ENCODE results near the gene UBASH3A.

Gene UBASH3A

DNA sequence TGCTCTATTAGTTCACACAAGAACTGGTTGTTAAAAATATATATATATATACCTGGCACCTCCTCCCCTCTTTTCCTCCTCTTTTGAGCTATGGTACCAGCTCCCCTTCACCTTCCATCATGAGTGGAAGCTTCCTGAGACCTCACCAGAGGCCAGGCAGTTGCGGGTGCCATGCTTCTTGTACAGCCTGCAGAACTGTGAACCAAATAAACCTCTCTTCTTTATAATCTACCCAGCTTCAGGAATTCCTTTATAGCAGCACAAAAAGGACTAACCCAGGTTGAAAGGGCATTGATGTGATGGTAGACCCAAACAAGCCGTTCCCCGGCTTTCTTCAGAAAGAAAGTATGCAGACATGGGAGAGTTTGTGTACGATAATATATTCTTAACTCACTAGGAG is 77.5 kb downstream of the UBASH3A start:
- no peaks in the 10 kb centered on the region for H3K79me1 ChIP-seq (ENCODE audit: low read depth, low read length)
- H2BK5ac ChIP-seq (ENCODE audit: low read length): no peak overlapping the region
- no CpG with 5 or more reads among the region's 4 CpGs for WGBS, 2 donors (ENCODE audit: extremely low coverage in 2 of 2, insufficient read length in 2 of 2, insufficient replicate concordance in 1 of 2)
- H3K9ac ChIP-seq (ENCODE audit: low read depth, low read length, poor library complexity): no peak overlapping the region
- H2BK12ac ChIP-seq (ENCODE audit: low read length): no peak overlapping the region
- H4K91ac ChIP-seq (ENCODE audit: low read depth, low read length, poor library complexity): no peak overlapping the region
- no peak overlapping the region for H3K27ac ChIP-seq (replicated peaks; ENCODE audit: low read length)
- H3K14ac ChIP-seq (ENCODE audit: low read length): no peak overlapping the region
- H3K23ac ChIP-seq (ENCODE audit: low read depth, low read length, poor library complexity): no peak overlapping the region
- no peak overlapping the region for H3K18ac ChIP-seq (ENCODE audit: low read length)
- H2BK120ac ChIP-seq (ENCODE audit: low read depth, low read length): no peak overlapping the region
- H3K36me3 ChIP-seq (replicated peaks in 1 of 2; ENCODE audit: control insufficient read depth in 2 of 2, insufficient read depth in 2 of 2, low read length in 2 of 2): no peaks in the 10 kb centered on the region
- DNase-seq (ENCODE audit: low spot score): no peak
- H3K4me3 ChIP-seq (ENCODE audit: low read length in 2 of 2): no peak overlapping the region
- no peak overlapping the region for H2AK5ac ChIP-seq (ENCODE audit: low read depth, low read length)
- no peak overlapping the region for H3K4ac ChIP-seq (ENCODE audit: low read length)
- no peak overlapping the region for H2BK15ac ChIP-seq (ENCODE audit: low read length)
- H3K27me3 ChIP-seq (ENCODE audit: control insufficient read depth in 3 of 3, insufficient read depth in 3 of 3, low read depth in 1 of 3, low read length in 3 of 3): peaks cover 0 to 18% (median 0%) of the 10 kb centered on the region in 3 experiments
- no peak overlapping the region for H3K4me2 ChIP-seq (ENCODE audit: insufficient read depth, low read length, poor library complexity, severe bottlenecking)
- no peak overlapping the region for H2AFZ ChIP-seq (ENCODE audit: low read length)
- no peaks in the 10 kb centered on the region for H3K4me1 ChIP-seq (ENCODE audit: control insufficient read depth in 2 of 2, insufficient read depth in 1 of 2, low read depth in 1 of 2, low read length in 2 of 2)
- H4K8ac ChIP-seq (ENCODE audit: low read depth, low read length): no peak overlapping the region
- peaks cover 0 to 2% of the 10 kb centered on the region in 2 donors for H3K9me3 ChIP-seq (replicated peaks in 1 of 2; ENCODE audit: control insufficient read depth in 2 of 2, insufficient read depth in 1 of 2, low read depth in 1 of 2, low read length in 2 of 2)

DNA sequence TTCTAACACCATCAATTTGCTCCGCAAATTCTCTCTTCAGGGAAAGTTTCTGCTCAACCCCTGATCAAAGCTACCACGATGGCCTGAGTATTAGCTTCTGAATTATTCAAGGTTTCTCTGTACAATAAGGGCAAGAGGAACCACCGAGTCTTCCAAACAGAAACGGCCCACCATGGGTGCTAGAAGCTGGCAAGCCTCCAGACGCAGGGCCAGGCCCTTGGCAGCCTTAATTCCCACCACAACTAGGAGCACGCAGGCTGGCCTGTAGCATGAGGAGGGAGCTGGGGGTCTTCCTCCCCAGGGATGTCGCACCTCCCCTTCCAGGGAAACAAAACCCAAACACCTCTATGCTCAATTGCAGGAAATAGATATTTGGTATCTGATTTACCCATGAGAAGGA is 81.3 kb downstream of the UBASH3A start:
- Histone ChIP-seq H2BK120ac (ENCODE audit: low read depth, low read length) (no peak overlapping the region), H4K91ac (ENCODE audit: low read depth, low read length, poor library complexity) (no peak overlapping the region), H3K9me3 (replicated peaks in 1 of 2; ENCODE audit: control insufficient read depth in 2 of 2, insufficient read depth in 1 of 2, low read depth in 1 of 2, low read length in 2 of 2) (peaks cover 0 to 2% of the 10 kb centered on the region in 2 donors), H3K79me1 (ENCODE audit: low read depth, low read length) (no peaks in the 10 kb centered on the region), H2AFZ (ENCODE audit: low read length) (no peak overlapping the region), H3K4me3 (ENCODE audit: low read length in 2 of 2) (no peak overlapping the region), H3K27me3 (ENCODE audit: control insufficient read depth in 3 of 3, insufficient read depth in 3 of 3, low read depth in 1 of 3, low read length in 3 of 3) (peaks cover 0 to 26% (median 0%) of the 10 kb centered on the region in 3 experiments), H3K36me3 (replicated peaks in 1 of 2; ENCODE audit: control insufficient read depth in 2 of 2, insufficient read depth in 2 of 2, low read length in 2 of 2) (no peaks in the 10 kb centered on the region), H3K9ac (ENCODE audit: low read depth, low read length, poor library complexity) (no peak overlapping the region), H2BK15ac (ENCODE audit: low read length) (no peak overlapping the region), H3K4ac (ENCODE audit: low read length) (no peak overlapping the region), H3K18ac (ENCODE audit: low read length) (no peak overlapping the region), H2BK12ac (ENCODE audit: low read length) (no peak overlapping the region), H3K23ac (ENCODE audit: low read depth, low read length, poor library complexity) (no peak overlapping the region), H2BK5ac (ENCODE audit: low read length) (no peak overlapping the region), H4K8ac (ENCODE audit: low read depth, low read length) (no peak overlapping the region), H3K4me2 (ENCODE audit: insufficient read depth, low read length, poor library complexity, severe bottlenecking) (no peak overlapping the region), H3K4me1 (ENCODE audit: control insufficient read depth in 2 of 2, insufficient read depth in 1 of 2, low read depth in 1 of 2, low read length in 2 of 2) (no peaks in the 10 kb centered on the region), H2AK5ac (ENCODE audit: low read depth, low read length) (no peak overlapping the region), H3K27ac (replicated peaks; ENCODE audit: low read length) (no peak overlapping the region), H3K14ac (ENCODE audit: low read length) (no peak overlapping the region)
- WGBS, 2 donors (ENCODE audit: extremely low coverage in 2 of 2, insufficient read length in 2 of 2, insufficient replicate concordance in 1 of 2): no CpG with 5 or more reads among the region's 7 CpGs
- DNase-seq (ENCODE audit: low spot score): no peak

GRCh38 chr21:42486072-42486471 is 82.4 kb downstream of the UBASH3A start:
- Histone ChIP-seq H2BK12ac (ENCODE audit: low read length) (no peak overlapping the region), H2AFZ (ENCODE audit: low read length) (no peak overlapping the region), H3K4ac (ENCODE audit: low read length) (no peak overlapping the region), H3K27ac (replicated peaks; ENCODE audit: low read length) (no peak overlapping the region), H3K36me3 (replicated peaks in 1 of 2; ENCODE audit: control insufficient read depth in 2 of 2, insufficient read depth in 2 of 2, low read length in 2 of 2) (no peaks in the 10 kb centered on the region), H3K4me1 (ENCODE audit: control insufficient read depth in 2 of 2, insufficient read depth in 1 of 2, low read depth in 1 of 2, low read length in 2 of 2) (no peaks in the 10 kb centered on the region), H3K27me3 (ENCODE audit: control insufficient read depth in 3 of 3, insufficient read depth in 3 of 3, low read depth in 1 of 3, low read length in 3 of 3) (peaks cover 0 to 26% (median 0%) of the 10 kb centered on the region in 3 experiments), H3K4me2 (ENCODE audit: insufficient read depth, low read length, poor library complexity, severe bottlenecking) (no peak overlapping the region), H2BK120ac (ENCODE audit: low read depth, low read length) (no peak overlapping the region), H2AK5ac (ENCODE audit: low read depth, low read length) (peak overlapping the region; percentile 26), H3K14ac (ENCODE audit: low read length) (peak overlapping the region; percentile 94), H3K23ac (ENCODE audit: low read depth, low read length, poor library complexity) (peak overlapping the region; percentile 10), H3K4me3 (ENCODE audit: low read length in 2 of 2) (no peak overlapping the region), H2BK5ac (ENCODE audit: low read length) (no peak overlapping the region), H4K91ac (ENCODE audit: low read depth, low read length, poor library complexity) (no peak overlapping the region), H3K18ac (ENCODE audit: low read length) (peak overlapping the region; percentile 18), H2BK15ac (ENCODE audit: low read length) (no peak overlapping the region), H3K9me3 (replicated peaks in 1 of 2; ENCODE audit: control insufficient read depth in 2 of 2, insufficient read depth in 1 of 2, low read depth in 1 of 2, low read length in 2 of 2) (no peaks in the 10 kb centered on the region), H3K79me1 (ENCODE audit: low read depth, low read length) (no peaks in the 10 kb centered on the region), H3K9ac (ENCODE audit: low read depth, low read length, poor library complexity) (no peak overlapping the region), H4K8ac (ENCODE audit: low read depth, low read length) (no peak overlapping the region)
- no CpG with 5 or more reads among the region's 6 CpGs for WGBS, 2 donors (ENCODE audit: extremely low coverage in 2 of 2, insufficient read length in 2 of 2, insufficient replicate concordance in 1 of 2)
- DNase-seq (ENCODE audit: low spot score): no peak

- no peak overlapping the region for H3K14ac ChIP-seq (ENCODE audit: low read length)
- no peak overlapping the region for H2BK120ac ChIP-seq (ENCODE audit: low read depth, low read length)
- no peaks in the 10 kb centered on the region for H3K9me3 ChIP-seq (replicated peaks in 1 of 2; ENCODE audit: control insufficient read depth in 2 of 2, insufficient read depth in 1 of 2, low read depth in 1 of 2, low read length in 2 of 2)
- peak overlapping the region; percentile 6 for H4K8ac ChIP-seq (ENCODE audit: low read depth, low read length)
- no peak overlapping the region for H2BK12ac ChIP-seq (ENCODE audit: low read length)
- no peak overlapping the region for H2AFZ ChIP-seq (ENCODE audit: low read length)
- H2BK5ac ChIP-seq (ENCODE audit: low read length): no peak overlapping the region
- no peaks in the 10 kb centered on the region for H3K79me1 ChIP-seq (ENCODE audit: low read depth, low read length)
- no peak overlapping the region for H3K9ac ChIP-seq (ENCODE audit: low read depth, low read length, poor library complexity)
- no CpG with 5 or more reads among the region's 5 CpGs for WGBS, 2 donors (ENCODE audit: extremely low coverage in 2 of 2, insufficient read length in 2 of 2, insufficient replicate concordance in 1 of 2)
- no peak overlapping the region for H3K4ac ChIP-seq (ENCODE audit: low read length)
- H3K27me3 ChIP-seq (ENCODE audit: control insufficient read depth in 3 of 3, insufficient read depth in 3 of 3, low read depth in 1 of 3, low read length in 3 of 3): peaks cover 0 to 26% (median 0%) of the 10 kb centered on the region in 3 experiments
- no peaks in the 10 kb centered on the region for H3K36me3 ChIP-seq (replicated peaks in 1 of 2; ENCODE audit: control insufficient read depth in 2 of 2, insufficient read depth in 2 of 2, low read length in 2 of 2)
- no peak overlapping the region for H3K4me3 ChIP-seq (ENCODE audit: low read length in 2 of 2)
- no peak overlapping the region for H4K91ac ChIP-seq (ENCODE audit: low read depth, low read length, poor library complexity)
- H3K27ac ChIP-seq (replicated peaks; ENCODE audit: low read length): no peak overlapping the region
- H3K4me2 ChIP-seq (ENCODE audit: insufficient read depth, low read length, poor library complexity, severe bottlenecking): no peak overlapping the region
- no peaks in the 10 kb centered on the region for H3K4me1 ChIP-seq (ENCODE audit: control insufficient read depth in 2 of 2, insufficient read depth in 1 of 2, low read depth in 1 of 2, low read length in 2 of 2)
- no peak for DNase-seq (ENCODE audit: low spot score)
- H3K18ac ChIP-seq (ENCODE audit: low read length): no peak overlapping the region
- no peak overlapping the region for H3K23ac ChIP-seq (ENCODE audit: low read depth, low read length, poor library complexity)
- H2AK5ac ChIP-seq (ENCODE audit: low read depth, low read length): no peak overlapping the region
- H2BK15ac ChIP-seq (ENCODE audit: low read length): no peak overlapping the region
Measured at GRCh38 chr21:42486531-42486930, 82.8 kb downstream of the UBASH3A start.
